Measurements from ENCODE around the gene BDKRB2. TPM values are rescaled to one million over a fixed set of nuclear protein-coding genes. Genes with fewer than 3 reads are reported as not detected.

BDKRB2 gene
- total and polyA plus RNA-seq, 2 of the 4 experiments (the other 2 are of a cell fraction), result 60.9 to 73.1 TPM

DNA sequence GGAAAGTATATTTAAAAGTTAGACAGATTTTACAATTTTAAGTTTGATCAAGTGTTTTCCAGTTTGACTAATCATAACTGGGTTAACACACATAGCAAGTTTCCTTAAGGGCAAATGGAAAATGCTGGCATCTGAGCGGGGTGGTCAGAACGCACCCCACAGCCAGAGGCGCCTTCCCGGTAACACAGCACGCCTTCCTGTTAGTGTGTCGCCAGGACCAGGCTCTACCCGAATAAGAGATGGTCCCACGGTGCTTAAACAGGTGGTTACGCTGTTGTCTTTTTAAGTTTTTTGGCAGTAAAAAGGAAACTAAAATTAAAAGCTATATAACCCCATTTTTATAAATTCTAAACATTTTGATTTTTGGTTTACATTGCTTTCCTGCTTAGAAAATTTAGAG, 79.4 kb downstream of the BDKRB2 start:
- Histone ChIP-seq H3K9me1 (ENCODE audit: insufficient read depth, low read length) (0 out of 2 replicates have a peak, but pooled peaks cover 2% of the 10 kb centered on the region), H3K9ac (ENCODE audit: low read depth, low read length) (no peak overlapping the region), H2BK20ac (ENCODE audit: low read depth, low read length) (no peak overlapping the region), H3K9me3 (ENCODE audit: control insufficient read depth, insufficient read depth, low read length) (no peaks in the 10 kb centered on the region), H3K27me3 (ENCODE audit: control insufficient read depth, insufficient read depth, low read length) (no peaks in the 10 kb centered on the region), H2AFZ (replicated peaks; ENCODE audit: low read length, poor library complexity) (no peak overlapping the region), H4K8ac (ENCODE audit: low read depth in 2 of 2, low read length in 2 of 2) (no peak overlapping the region; a peak in 1 of 4 replicates), H3K4me2 (ENCODE audit: low read depth, low read length) (no peak overlapping the region), H3K4me3 (ENCODE audit: insufficient read depth, low read depth, low read length) (no peak overlapping the region), H4K5ac (ENCODE audit: low read depth, low read length) (no peak overlapping the region), H3K4me1 (ENCODE audit: control insufficient read depth, insufficient read depth, low read length) (peaks cover 13% of the 10 kb centered on the region), H2BK15ac (ENCODE audit: low read depth, low read length) (no peak overlapping the region), H3K23ac (ENCODE audit: low read depth, low read length) (no peak overlapping the region), H2BK120ac (ENCODE audit: low read depth, low read length) (no peak overlapping the region), H3K18ac (ENCODE audit: low read depth, low read length) (no peak overlapping the region), H3K4ac (ENCODE audit: low read depth, low read length) (no peak overlapping the region), H3K27ac (ENCODE audit: insufficient read depth, low read length) (no peak overlapping the region), H4K91ac (ENCODE audit: insufficient read depth, low read depth, low read length) (no peak overlapping the region), H3K36me3 (ENCODE audit: control insufficient read depth, insufficient read depth, low read length) (peaks cover 7% of the 10 kb centered on the region; the same call in 1 of the 2 replicates), H3K56ac (ENCODE audit: extremely low read depth, insufficient read depth, low read length) (no peak overlapping the region), H4K20me1 (ENCODE audit: insufficient read depth, low read length) (no peaks in the 10 kb centered on the region), H2BK5ac (ENCODE audit: low read depth, low read length, poor library complexity, severe bottlenecking) (no peak overlapping the region), H3K14ac (replicated peaks; ENCODE audit: low read depth, low read length) (no peak overlapping the region), H2AK5ac (ENCODE audit: low read depth, low read length) (no peak overlapping the region), H3K79me1 (ENCODE audit: low read depth in 1 of 2, low read length in 2 of 2) (peaks cover 0 to 3% of the 10 kb centered on the region in 2 experiments; a peak in 1 of 4 replicates), H2AK9ac (replicated peaks; ENCODE audit: low read depth, low read length, poor library complexity) (no peak overlapping the region)
- no CpG with 5 or more reads among the region's 9 CpGs for WGBS, 2 experiments (ENCODE audit: extremely low coverage in 2 of 2, insufficient read length in 1 of 2)
- dilution Hi-C loops (cut with HindIII; ENCODE audit: low sequenced_read_pairs, unreplicated experiment) (no loop called here), in situ Hi-C loops (cut with MboI; ENCODE audit: low sequenced_read_pairs) (no loop called here), intact Hi-C loops (cut with micrococcal nuclease) (loop anchor here (10.0 kb wide), 1 partner anchor 221 kb away; the partner anchor contains the start of gene PAPOLA)
- DNase-seq (no peak), ATAC-seq (ENCODE audit: low read depth) (no peak)
- BruUV-seq (replicated peaks), result no TSS peak
- no peak for TF ChIP-seq SMC3 (IDR thresholded peaks at IDR 0.05; ENCODE audit: low read depth, low read length)
- no peak for TF ChIP-seq POLR2A (IDR thresholded peaks at IDR 0.05; ENCODE audit: low read depth, low read length)
- TF ChIP-seq FOS (IDR thresholded peaks at IDR 0.05; ENCODE audit: low read depth, low read length), result no peak
- TF ChIP-seq, protein P1, sequence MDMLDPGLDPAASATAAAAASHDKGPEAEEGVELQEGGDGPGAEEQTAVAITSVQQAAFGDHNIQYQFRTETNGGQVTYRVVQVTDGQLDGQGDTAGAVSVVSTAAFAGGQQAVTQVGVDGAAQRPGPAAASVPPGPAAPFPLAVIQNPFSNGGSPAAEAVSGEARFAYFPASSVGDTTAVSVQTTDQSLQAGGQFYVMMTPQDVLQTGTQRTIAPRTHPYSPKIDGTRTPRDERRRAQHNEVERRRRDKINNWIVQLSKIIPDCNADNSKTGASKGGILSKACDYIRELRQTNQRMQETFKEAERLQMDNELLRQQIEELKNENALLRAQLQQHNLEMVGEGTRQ (IDR thresholded peaks at IDR 0.05; ENCODE audit: low read depth, low read length), result no peak
- POLR2A ChIA-PET (ENCODE audit: unreplicated experiment), result no interaction called here
- CTCF ChIA-PET, result interaction anchor here (0.6 kb wide), 1 partner anchor 188 kb away, joined by 3 read pairs; no protein-coding TSS in a partner anchor

Measured in IMR-90 (cell line).